Right lobe of liver (tissue), 6 donors: ENCODE measurements around the gene MAST4. TPM values are rescaled to one million over a fixed set of nuclear protein-coding genes. Genes with fewer than 3 reads are reported as not detected.

Experiments
- ATAC-seq, 4 donors: fragments of 200-7000 bp; cut with Tn5 transposase; one replicate each; pipeline ENCODE4 v1.9.1; 2020; ENCODE audit warnings: mild to moderate bottlenecking in 4 of 4, moderate library complexity in 4 of 4
- DNase-seq, 3 donors: peaks; one replicate each; pipeline ENCODE4 v3.0.0-alpha.2; 2020
- H3K27ac ChIP-seq, 3 donors: fragments of 200-600 bp; one replicate each; pipeline ENCODE4 v1.8.0; 2022
- H3K27me3 ChIP-seq, 2 donors: fragments of 200-600 bp; one replicate each; pipeline ENCODE4 v1.8.0; 2022
- H3K36me3 ChIP-seq, 4 donors: fragments of 200-600 bp; sonication (generic) in 1 of 4; one replicate each; pipeline versions ENCODE4 v1.5.1 to v1.8.0; 2017 to 2022; ENCODE audit warnings: control low read depth in 1 of 4
- H3K4me1 ChIP-seq, 4 donors: fragments of 200-600 bp; sonication (generic) in 1 of 4; one replicate each; pipeline versions ENCODE4 v1.5.1 to v1.8.0; 2017 to 2022; ENCODE audit warnings: control low read depth in 1 of 4
- H3K4me3 ChIP-seq, 3 donors: fragments of 200-600 bp; one replicate each; pipeline ENCODE4 v1.8.0; 2022
- H3K9me3 ChIP-seq, 4 donors: fragments of 200-600 bp; sonication (generic) in 1 of 4; one replicate each; pipeline versions ENCODE4 v1.5.1 to v1.8.0; 2017 to 2022; ENCODE audit warnings: control low read depth in 1 of 4
- POLR2A ChIP-seq: fragments of 450-650 bp; IDR thresholded peaks from one replicate; pipeline ENCODE4 v1.6.1; 2017; ENCODE audit warnings: antibody characterized with exemption, mild to moderate bottlenecking
- whole genome bisulfite sequencing: methylation state at CpG from one replicate; pipeline ENCODE4 v1.1.6; 2018; ENCODE audit warnings: low coverage, low lambda C conversion rate; ENCODE audit not compliant: insufficient coverage; ENCODE audit errors: missing lambda C conversion rate; 5-methylcytosine and 5-hydroxymethylcytosine counted together
- intact Hi-C, 2 donors: fragments of 100-400 bp; cut with DNase I; formaldehyde crosslinking; loops; one replicate each; pipeline versions ENCODE4 v1.11.2 to v1.14.1; 2022
- total RNA-seq, 6 experiments: library from RNA; depleted of rRNA in 2 of 6; stranded (reverse); fragments of >200 nt in 2 of 6; fragmentation: NEBNext Ultra II Directional in 3 of 6; extraction: Animal tissue kit (Norgen Biotek cat#: 25700) in 3 of 6; gene quantifications; one replicate each; pipeline versions ENCODE4 v1.1.0 to v1.2.4, GENCODE V29; 2016 to 2023
- TF ChIP-seq, protein P1 (sequence below), 4 donors: fragments of 200-600 bp in 3 of 4; fragments of 450-650 bp in 1 of 4; IDR thresholded peaks; one replicate each; pipeline versions ENCODE4 v1.5.1 to v1.8.0; 2016 to 2022; ENCODE audit warnings: antibody characterized with exemption in 4 of 4, mild to moderate bottlenecking in 2 of 4
- donor health status: DM: no; HTN: yes; CAD: no.
- donor health status: DM: no; HTN: no; CAD: no.
- donor health status: DM: no; HTN: no; CAD: no.
- donor health status: DM: no; HTN: yes; CAD: no.
- donor health status: DM: no; HTN: yes; CAD: no.

The MAST4 gene
- total RNA-seq, 6 experiments from 2014 or later = 9.4 to 23.5 (median 13.9) TPM

DNA sequence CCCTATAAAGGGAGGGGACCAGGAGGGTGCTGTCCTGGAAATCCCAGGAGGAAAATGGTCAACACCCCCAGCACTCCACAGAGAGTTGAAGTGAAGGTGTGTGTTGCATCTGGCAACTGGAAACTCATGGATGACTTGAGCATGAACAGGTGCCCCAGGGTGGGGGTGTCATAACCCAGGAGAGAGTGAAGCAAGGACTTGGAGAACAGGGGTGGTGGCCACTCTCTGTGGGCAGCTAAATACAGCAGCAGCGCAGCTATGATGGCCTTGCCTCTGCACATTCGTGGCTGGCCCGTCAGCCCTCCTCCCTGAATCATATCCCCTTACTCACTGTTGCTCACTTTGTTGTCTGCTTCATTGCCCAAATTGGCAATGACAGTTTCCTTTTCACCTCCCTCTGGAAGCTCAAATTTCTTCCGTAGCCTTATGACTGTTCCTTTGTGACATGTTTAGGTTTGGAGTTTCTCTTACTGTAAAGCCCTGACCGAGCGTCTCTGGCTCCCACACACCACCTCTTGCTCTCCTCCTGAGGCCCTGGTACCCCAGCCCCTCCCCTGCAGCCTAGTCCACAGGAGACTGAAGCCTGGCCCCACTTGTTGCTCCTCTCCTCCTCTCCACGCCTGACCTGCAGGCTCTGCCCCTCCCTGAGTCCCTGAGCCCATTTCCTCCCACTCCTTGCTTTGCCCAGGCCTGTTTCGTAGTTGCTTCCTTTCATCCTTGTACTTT is 414.7 kb downstream of the MAST4 start:
- WGBS = 43% methylated on average over 5 of the region's 8 CpGs
- Histone ChIP-seq H3K4me3 (no peak overlapping the region), H3K36me3 (no peaks in the 10 kb centered on the region), H3K4me1 (peaks cover 0 to 47% (median 16%) of the 10 kb centered on the region in 4 donors), H3K27me3 (no peaks in the 10 kb centered on the region), H3K9me3 (no peaks in the 10 kb centered on the region), H3K27ac (no peak overlapping the region)
- ATAC-seq = peak in 1 of 4 donors; percentile 14
- intact Hi-C loops = no loop called here
- no peak for DNase-seq
- no peak for TF ChIP-seq POLR2A
- TF ChIP-seq, protein P1, sequence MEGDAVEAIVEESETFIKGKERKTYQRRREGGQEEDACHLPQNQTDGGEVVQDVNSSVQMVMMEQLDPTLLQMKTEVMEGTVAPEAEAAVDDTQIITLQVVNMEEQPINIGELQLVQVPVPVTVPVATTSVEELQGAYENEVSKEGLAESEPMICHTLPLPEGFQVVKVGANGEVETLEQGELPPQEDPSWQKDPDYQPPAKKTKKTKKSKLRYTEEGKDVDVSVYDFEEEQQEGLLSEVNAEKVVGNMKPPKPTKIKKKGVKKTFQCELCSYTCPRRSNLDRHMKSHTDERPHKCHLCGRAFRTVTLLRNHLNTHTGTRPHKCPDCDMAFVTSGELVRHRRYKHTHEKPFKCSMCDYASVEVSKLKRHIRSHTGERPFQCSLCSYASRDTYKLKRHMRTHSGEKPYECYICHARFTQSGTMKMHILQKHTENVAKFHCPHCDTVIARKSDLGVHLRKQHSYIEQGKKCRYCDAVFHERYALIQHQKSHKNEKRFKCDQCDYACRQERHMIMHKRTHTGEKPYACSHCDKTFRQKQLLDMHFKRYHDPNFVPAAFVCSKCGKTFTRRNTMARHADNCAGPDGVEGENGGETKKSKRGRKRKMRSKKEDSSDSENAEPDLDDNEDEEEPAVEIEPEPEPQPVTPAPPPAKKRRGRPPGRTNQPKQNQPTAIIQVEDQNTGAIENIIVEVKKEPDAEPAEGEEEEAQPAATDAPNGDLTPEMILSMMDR (IDR thresholded peaks at IDR 0.05) = no peak

GRCh38 chr5:67011422-67011821 is 415.2 kb downstream of the MAST4 start:
- 72% methylated on average over 5 of the region's 5 CpGs for WGBS
- intact Hi-C loops = no loop called here
- no peaks in the 10 kb centered on the region for H3K36me3 ChIP-seq
- no peak for TF ChIP-seq POLR2A
- TF ChIP-seq, protein P1 (IDR thresholded peaks at IDR 0.05) = no peak
- peaks cover 0 to 41% (median 13%) of the 10 kb centered on the region in 4 donors for H3K4me1 ChIP-seq
- no peaks in the 10 kb centered on the region for H3K9me3 ChIP-seq
- no peak overlapping the region for H3K4me3 ChIP-seq
- H3K27me3 ChIP-seq = no peaks in the 10 kb centered on the region
- no peak for DNase-seq
- H3K27ac ChIP-seq = no peak overlapping the region
- no peak for ATAC-seq

- DNase-seq (no peak), ATAC-seq (peak in 1 of 4 donors; percentile 10)
- Histone ChIP-seq H3K9me3 (no peaks in the 10 kb centered on the region), H3K4me1 (peaks cover 0 to 35% (median 10%) of the 10 kb centered on the region in 4 donors), H3K4me3 (no peak overlapping the region), H3K36me3 (no peaks in the 10 kb centered on the region), H3K27me3 (no peaks in the 10 kb centered on the region), H3K27ac (no peak overlapping the region)
- intact Hi-C loops = no loop called here
- TF ChIP-seq, protein P1 (IDR thresholded peaks at IDR 0.05) = no peak
- no peak for TF ChIP-seq POLR2A
- WGBS = 60% methylated on average over 2 of the region's 2 CpGs
These were observed 416.0 kb downstream of the MAST4 start for GRCh38 chr5:67012171-67012570.

DNA sequence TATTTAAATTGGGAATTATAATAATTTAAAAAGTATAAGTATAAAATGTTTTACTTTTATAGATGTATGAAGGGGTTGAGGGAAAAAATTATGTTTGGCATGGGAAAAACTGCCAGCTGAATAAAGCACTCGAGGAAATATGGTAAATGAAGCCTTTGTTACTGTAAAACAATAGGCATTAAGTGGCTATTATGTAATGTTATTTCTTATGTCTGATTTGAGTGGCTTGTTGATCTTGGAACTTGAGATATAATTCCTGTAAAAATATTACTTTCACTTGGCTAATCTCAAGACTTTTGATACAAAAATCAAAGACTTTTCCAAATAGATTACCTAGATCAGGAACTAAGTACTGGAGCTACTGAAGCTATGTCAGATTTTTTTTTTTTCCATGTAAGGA is 417.5 kb downstream of the MAST4 start:
- ATAC-seq (no peak), DNase-seq (no peak)
- WGBS = 61% methylated on average over 1 of the region's 1 CpG
- TF ChIP-seq POLR2A = no peak
- TF ChIP-seq, protein P1 (IDR thresholded peaks at IDR 0.05) = no peak
- H3K4me3 ChIP-seq = no peak overlapping the region
- no peaks in the 10 kb centered on the region for H3K36me3 ChIP-seq
- no peak overlapping the region for H3K27ac ChIP-seq
- H3K4me1 ChIP-seq = peaks cover 0 to 29% (median 10%) of the 10 kb centered on the region in 4 donors
- intact Hi-C loops = no loop called here
- no peaks in the 10 kb centered on the region for H3K9me3 ChIP-seq
- H3K27me3 ChIP-seq = no peaks in the 10 kb centered on the region
